Left cardiac atrium (tissue), 4 donors: ENCODE results near the gene HYDIN. TPM values are rescaled to one million over a fixed set of nuclear protein-coding genes. Genes with fewer than 3 reads are reported as not detected.
"Not testable (repeated sequence)": the region's sequence is repeated elsewhere in the genome, so short reads cannot be mapped to it uniquely, and the experiment has no call there.

Experiments
- ATAC-seq, 2 donors: fragments of 200-7000 bp; cut with Tn5 transposase; one replicate each; pipeline ENCODE4 v1.9.1; 2020; ENCODE audit warnings: mild to moderate bottlenecking in 2 of 2, moderate library complexity in 2 of 2
- DNase-seq: peaks from one replicate; pipeline ENCODE4 v3.0.0-alpha.2; 2020
- intact Hi-C, 2 donors: fragments of 100-400 bp; cut with DNase I; formaldehyde crosslinking; loops; one replicate each; pipeline versions ENCODE4 v1.14.1 to v1.15.1; 2022 to 2023
- total RNA-seq, 2 donors: library from RNA; stranded (reverse); fragmentation: NEBNext Ultra II Directional; extraction: Animal tissue kit (Norgen Biotek cat#: 25700); gene quantifications; one replicate each; pipeline ENCODE4 v1.2.1, GENCODE V29; 2021
- donor health status: DM: no; HTN: yes; CAD: no.
- donor health status: DM: no; HTN: yes; CAD: no; lungs with severe emphysema.
- donor health status: DM: yes; HTN: yes; CAD: no.
- donor health status: Dilated cardiomyopathy.

The HYDIN gene
- total RNA-seq, 2 donors from 2014 or later = 0.38 to 0.65 TPM

- peak; percentile 19 to 74 for ATAC-seq
- intact Hi-C loops, DNase-seq: not testable (repeated sequence)
Measured at GRCh38 chr16:70936781-70937525, 293.6 kb downstream of the HYDIN start.

DNA sequence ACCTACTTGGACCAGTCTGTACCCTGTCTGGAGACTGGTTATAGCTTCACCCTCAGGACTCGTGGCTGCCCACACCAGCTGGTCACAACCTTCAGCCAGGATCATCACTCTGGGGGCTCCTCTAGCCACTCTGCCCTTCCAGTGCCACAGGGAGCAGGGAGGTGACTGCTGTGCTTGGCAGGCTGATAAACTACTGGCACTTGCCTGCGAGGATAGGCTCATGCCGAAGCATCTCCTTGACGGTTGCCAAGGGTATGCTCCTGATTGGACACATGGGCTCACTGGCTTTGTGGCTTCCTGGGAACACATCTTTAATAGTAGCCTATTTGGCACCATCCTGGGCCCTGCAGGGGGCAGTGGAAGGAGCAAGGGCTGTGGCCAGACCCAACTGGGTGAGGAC, 295.2 kb downstream of the HYDIN start:
- intact Hi-C loops, DNase-seq: not testable (repeated sequence)
- peak in 1 of 2 donors; percentile 20 for ATAC-seq

DNA sequence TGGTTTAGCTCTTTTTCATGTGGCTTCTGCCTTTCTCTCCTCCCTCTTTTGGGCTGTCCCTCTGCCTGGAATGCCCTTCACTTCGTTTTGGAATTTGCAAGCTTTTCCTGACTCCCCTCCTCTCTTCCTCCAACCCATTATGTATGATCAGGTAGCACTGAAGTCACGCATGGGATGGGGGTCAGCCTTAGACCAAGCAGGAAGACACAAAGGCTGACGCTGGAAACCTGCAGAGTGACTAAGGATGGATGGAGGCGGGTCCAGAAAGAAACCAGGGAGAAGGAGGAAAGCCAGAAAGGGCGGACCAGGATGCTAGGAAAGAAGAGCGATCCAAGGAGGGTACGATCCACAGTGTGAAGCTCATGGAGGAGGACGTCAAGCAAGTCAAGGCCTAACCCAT, 296.8 kb downstream of the HYDIN start:
- ATAC-seq, intact Hi-C loops, DNase-seq: not testable (repeated sequence)

- DNase-seq, ATAC-seq, intact Hi-C loops: not testable (repeated sequence)
Measured at GRCh38 chr16:70930757-70931156, 299.8 kb downstream of the HYDIN start.

GRCh38 chr16:70922164-70922563, 308.4 kb downstream of the HYDIN start:
- intact Hi-C loops, DNase-seq: not testable (repeated sequence)
- peak in 1 of 2 donors; percentile 30 for ATAC-seq

GRCh38 chr16:70920661-70921060, 309.9 kb downstream of the HYDIN start:
- intact Hi-C loops, DNase-seq, ATAC-seq: not testable (repeated sequence)

DNA sequence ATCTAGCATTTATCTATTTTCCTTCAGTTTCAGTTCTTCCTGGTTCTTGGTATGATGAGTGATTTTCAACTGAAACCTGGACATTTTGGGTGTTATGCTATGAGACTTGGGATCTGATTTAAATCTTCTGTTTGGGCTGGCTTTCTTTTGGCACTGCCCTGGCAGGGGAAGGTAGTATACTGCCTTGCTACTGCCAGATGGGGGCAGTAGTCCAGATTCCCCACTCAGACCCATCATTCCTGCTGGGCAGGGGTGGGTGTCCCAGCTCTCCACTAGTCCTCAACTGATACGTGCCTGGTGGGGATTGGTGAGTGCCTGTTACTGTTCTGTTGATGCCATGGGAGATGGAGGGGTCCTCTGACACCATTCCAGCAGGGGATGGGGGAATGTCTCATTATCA, 342.3 kb downstream of the HYDIN start:
- intact Hi-C loops, DNase-seq, ATAC-seq: not testable (repeated sequence)

DNA sequence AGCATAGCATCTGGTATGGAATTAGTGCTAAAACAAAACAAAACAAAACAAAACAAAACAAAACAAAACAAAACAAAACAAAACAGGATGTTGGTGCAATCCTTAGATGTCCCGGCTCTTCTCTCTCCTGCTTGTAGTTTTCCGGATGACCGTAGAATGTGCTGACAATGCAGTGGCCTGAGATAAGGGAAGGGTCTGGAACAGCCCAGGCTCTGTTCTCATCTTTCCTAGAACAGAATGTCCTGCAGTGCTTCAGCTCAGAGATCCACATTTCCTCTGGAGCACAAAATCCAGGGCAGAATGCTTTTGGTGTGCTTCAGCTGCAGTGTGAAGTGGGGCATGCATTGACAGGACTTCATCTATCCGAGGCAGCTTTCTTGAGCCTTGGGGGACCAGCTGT, 345.9 kb downstream of the HYDIN start:
- intact Hi-C loops, ATAC-seq, DNase-seq: not testable (repeated sequence)

- ATAC-seq, DNase-seq, intact Hi-C loops: not testable (repeated sequence)
Measured at GRCh38 chr16:70882311-70882710, 348.2 kb downstream of the HYDIN start.

- intact Hi-C loops, DNase-seq, ATAC-seq: not testable (repeated sequence)
Measured at GRCh38 chr16:70877895-70878294, 352.6 kb downstream of the HYDIN start.

GRCh38 chr16:70876442-70876841, 354.1 kb downstream of the HYDIN start:
- intact Hi-C loops, ATAC-seq, DNase-seq: not testable (repeated sequence)

- DNase-seq, ATAC-seq, intact Hi-C loops: not testable (repeated sequence)
Measured at GRCh38 chr16:70864698-70865097, 365.8 kb downstream of the HYDIN start.

GRCh38 chr16:70861996-70862395, 368.5 kb downstream of the HYDIN start:
- DNase-seq, intact Hi-C loops, ATAC-seq: not testable (repeated sequence)

GRCh38 chr16:70851299-70851698, 379.2 kb downstream of the HYDIN start:
- ATAC-seq, DNase-seq, intact Hi-C loops: not testable (repeated sequence)

DNA sequence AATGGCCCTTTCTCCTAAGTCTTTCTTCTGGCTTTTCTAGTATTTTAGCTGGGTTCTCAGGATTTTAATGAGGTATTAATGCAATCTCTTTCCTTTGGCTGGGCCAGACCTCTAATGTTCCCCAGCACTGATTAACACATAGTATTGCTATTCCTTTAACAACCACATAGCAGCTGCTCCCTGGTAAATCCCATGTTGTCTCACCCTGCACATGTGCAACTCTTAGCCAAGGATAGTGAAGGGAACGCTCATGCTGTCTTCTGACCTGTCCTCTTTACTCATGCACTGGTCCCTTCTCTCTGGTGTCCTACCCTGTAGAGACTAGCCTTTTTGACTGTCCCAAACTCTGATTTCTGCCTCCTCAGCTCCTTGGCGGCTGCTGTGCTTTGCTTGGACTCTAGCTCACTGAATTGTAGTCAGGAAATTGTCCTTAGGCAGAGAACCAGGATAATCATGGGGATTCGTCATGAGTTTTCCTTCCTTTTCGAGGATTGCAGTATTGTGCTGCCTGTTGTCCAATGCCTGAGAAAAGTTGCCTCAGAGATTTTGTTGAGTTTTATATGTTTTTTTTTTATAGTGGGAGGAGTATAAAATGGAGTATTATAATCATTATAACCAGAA, 406.9 kb downstream of the HYDIN start:
- intact Hi-C loops, DNase-seq: not testable (repeated sequence)
- peak in 1 of 2 donors; percentile 26 for ATAC-seq

DNA sequence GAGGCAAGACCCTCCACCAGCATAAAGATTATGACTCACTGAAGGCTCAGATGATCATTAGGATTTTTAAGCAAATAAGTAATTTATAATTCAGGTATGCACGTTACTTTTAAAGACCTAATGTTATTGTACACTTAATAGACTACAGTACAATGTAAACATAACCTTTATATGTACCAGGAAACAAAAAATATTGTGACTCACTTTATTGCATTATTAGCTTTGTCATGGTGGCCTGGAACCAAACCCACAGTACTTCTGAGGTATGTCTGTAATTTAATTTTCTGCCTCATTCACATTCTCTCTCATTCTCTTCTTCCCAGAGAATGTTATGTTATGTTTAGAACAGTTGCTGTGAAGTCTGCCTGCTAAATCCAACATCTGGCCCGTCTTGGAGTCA, 407.8 kb downstream of the HYDIN start:
- DNase-seq, intact Hi-C loops, ATAC-seq: not testable (repeated sequence)

GRCh38 chr16:70818088-70818487, 412.4 kb downstream of the HYDIN start:
- DNase-seq, ATAC-seq, intact Hi-C loops: not testable (repeated sequence)

GRCh38 chr16:70809392-70810060, 421.0 kb downstream of the HYDIN start:
- DNase-seq (no peak), ATAC-seq (no peak)
- intact Hi-C loops = no loop called here

DNA sequence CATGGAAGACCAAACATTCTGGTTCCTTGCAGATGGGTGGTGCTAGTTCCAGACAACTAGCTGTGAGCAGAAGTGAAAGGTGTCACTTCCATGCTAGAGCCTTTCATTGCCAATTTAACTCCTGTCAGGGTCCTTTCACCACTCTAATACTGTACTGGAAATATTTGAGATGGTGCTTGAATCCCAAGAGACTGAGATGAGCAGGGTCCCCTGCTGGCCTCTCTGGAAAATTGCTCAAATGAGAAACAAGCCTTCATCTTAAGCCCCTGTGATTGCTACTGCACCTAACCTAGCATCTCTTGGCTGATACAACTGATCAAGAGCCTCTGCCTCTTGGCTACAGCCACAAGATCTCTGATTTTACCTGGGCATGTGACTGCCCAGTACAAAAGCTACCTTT, 422.2 kb downstream of the HYDIN start:
- intact Hi-C loops = no loop called here
- ATAC-seq = no peak
- no peak for DNase-seq

GRCh38 chr16:70805787-70806186, 424.7 kb downstream of the HYDIN start:
- intact Hi-C loops = no loop called here
- ATAC-seq = no peak
- DNase-seq = no peak
